ENCODE measurements around the gene FGFR4.

Gene FGFR4

DNA sequence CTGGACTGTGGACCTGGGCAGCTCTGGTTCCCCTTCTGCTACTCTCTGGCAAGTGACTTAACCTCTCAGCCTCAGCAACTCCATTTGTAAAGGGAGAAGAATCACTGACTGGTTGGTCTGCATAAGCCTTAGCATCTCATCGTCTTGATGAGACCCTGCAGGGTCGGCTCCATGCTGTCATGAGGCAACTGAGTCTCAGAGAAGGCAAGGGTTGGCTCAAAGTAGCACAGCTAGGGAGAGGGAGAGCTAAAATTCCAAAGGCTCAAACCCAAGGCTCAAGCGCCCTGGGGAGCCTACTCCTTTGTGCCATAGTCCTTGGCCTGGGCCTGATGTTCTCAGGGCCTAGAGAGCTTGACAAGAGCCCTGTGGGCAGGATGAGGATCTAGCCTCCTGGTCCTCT is 4.5 kb downstream of the FGFR4 start:
- Histone ChIP-seq H3K4me3 (ENCODE audit: low read length) (no peak overlapping the region), H3K27ac (ENCODE audit: low read depth, low read length) (no peak overlapping the region), H3K79me2 (ENCODE audit: control insufficient read depth, low read length) (no peaks in the 10 kb centered on the region), H3K9me2 (replicated peaks; ENCODE audit: control insufficient read depth, low read length) (no peaks in the 10 kb centered on the region), H3F3A (ENCODE audit: control insufficient read depth, insufficient read depth) (peaks cover 2% of the 10 kb centered on the region), H4K20me1 (ENCODE audit: control insufficient read depth, insufficient read depth, low read depth, low read length) (no peaks in the 10 kb centered on the region), H3K4me2 (ENCODE audit: low read length) (no peak overlapping the region), H3K27me3 (ENCODE audit: control insufficient read depth, low read length) (no peaks in the 10 kb centered on the region), H3K4me1 (ENCODE audit: control insufficient read depth, low read length) (peaks cover 12% of the 10 kb centered on the region), H3K9me3 (ENCODE audit: control insufficient read depth, insufficient read depth, low read length) (no peaks in the 10 kb centered on the region), H3K36me3 (ENCODE audit: control insufficient read depth, low read length) (no peaks in the 10 kb centered on the region)
- TF ChIP-seq, protein P1, sequence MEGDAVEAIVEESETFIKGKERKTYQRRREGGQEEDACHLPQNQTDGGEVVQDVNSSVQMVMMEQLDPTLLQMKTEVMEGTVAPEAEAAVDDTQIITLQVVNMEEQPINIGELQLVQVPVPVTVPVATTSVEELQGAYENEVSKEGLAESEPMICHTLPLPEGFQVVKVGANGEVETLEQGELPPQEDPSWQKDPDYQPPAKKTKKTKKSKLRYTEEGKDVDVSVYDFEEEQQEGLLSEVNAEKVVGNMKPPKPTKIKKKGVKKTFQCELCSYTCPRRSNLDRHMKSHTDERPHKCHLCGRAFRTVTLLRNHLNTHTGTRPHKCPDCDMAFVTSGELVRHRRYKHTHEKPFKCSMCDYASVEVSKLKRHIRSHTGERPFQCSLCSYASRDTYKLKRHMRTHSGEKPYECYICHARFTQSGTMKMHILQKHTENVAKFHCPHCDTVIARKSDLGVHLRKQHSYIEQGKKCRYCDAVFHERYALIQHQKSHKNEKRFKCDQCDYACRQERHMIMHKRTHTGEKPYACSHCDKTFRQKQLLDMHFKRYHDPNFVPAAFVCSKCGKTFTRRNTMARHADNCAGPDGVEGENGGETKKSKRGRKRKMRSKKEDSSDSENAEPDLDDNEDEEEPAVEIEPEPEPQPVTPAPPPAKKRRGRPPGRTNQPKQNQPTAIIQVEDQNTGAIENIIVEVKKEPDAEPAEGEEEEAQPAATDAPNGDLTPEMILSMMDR (IDR thresholded peaks at IDR 0.05; ENCODE audit: low read depth, low read length, poor library complexity, severe bottlenecking): no peak
- no peak for TF ChIP-seq EZH2phosphoT487 (IDR thresholded peaks at IDR 0.05; ENCODE audit: borderline replicate concordance, low read length)

DNA sequence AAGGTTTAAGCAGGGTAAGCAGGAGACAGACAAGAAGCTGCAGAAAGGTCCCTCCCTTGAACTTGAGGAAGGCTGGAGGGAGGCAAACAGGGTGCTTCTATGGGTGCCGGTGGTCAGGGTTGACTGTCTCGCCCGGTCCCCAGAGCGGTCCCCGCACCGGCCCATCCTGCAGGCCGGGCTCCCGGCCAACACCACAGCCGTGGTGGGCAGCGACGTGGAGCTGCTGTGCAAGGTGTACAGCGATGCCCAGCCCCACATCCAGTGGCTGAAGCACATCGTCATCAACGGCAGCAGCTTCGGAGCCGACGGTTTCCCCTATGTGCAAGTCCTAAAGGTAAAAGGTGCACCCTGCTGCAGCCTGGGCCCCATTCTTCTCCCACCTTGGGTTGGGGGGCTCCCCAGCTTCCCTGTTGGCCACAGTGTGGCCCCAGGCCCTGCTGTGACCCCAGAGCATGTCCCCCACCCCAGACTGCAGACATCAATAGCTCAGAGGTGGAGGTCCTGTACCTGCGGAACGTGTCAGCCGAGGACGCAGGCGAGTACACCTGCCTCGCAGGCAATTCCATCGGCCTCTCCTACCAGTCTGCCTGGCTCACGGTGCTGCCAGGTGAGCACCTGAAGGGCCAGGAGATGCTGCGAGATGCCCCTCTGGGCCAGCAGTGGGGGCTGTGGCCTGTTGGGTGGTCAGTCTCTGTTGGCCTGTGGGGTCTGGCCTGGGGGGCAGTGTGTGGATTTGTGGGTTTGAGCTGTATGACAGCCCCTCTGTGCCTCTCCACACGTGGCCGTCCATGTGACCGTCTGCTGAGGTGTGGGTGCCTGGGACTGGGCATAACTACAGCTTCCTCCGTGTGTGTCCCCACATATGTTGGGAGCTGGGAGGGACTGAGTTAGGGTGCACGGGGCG is 5.7 kb downstream of the FGFR4 start:
- Histone ChIP-seq H3K4me2 (ENCODE audit: low read length) (no peak overlapping the region), H3K4me1 (ENCODE audit: control insufficient read depth, low read length) (peaks cover 2% of the 10 kb centered on the region), H3F3A (ENCODE audit: control insufficient read depth, insufficient read depth) (no peaks in the 10 kb centered on the region), H3K36me3 (ENCODE audit: control insufficient read depth, low read length) (no peaks in the 10 kb centered on the region), H4K20me1 (ENCODE audit: control insufficient read depth, insufficient read depth, low read depth, low read length) (no peaks in the 10 kb centered on the region), H3K27me3 (ENCODE audit: control insufficient read depth, low read length) (no peaks in the 10 kb centered on the region), H3K27ac (ENCODE audit: low read depth, low read length) (no peak overlapping the region), H3K79me2 (ENCODE audit: control insufficient read depth, low read length) (no peaks in the 10 kb centered on the region), H3K4me3 (ENCODE audit: low read length) (no peak overlapping the region), H3K9me3 (ENCODE audit: control insufficient read depth, insufficient read depth, low read length) (no peaks in the 10 kb centered on the region), H3K9me2 (replicated peaks; ENCODE audit: control insufficient read depth, low read length) (no peaks in the 10 kb centered on the region)
- TF ChIP-seq, protein P1 (IDR thresholded peaks at IDR 0.05; ENCODE audit: low read depth, low read length, poor library complexity, severe bottlenecking): no peak
- TF ChIP-seq EZH2phosphoT487 (IDR thresholded peaks at IDR 0.05; ENCODE audit: borderline replicate concordance, low read length): no peak

DNA sequence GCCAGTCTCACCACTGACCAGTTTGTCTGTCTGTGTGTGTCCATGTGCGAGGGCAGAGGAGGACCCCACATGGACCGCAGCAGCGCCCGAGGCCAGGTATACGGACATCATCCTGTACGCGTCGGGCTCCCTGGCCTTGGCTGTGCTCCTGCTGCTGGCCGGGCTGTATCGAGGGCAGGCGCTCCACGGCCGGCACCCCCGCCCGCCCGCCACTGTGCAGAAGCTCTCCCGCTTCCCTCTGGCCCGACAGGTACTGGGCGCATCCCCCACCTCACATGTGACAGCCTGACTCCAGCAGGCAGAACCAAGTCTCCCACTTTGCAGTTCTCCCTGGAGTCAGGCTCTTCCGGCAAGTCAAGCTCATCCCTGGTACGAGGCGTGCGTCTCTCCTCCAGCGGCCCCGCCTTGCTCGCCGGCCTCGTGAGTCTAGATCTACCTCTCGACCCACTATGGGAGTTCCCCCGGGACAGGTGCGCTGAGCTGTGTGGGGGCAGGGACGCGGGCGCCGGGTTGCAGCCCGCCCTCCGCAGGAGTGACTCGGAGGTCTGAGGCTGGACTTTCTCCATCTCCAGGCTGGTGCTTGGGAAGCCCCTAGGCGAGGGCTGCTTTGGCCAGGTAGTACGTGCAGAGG is 6.5 kb downstream of the FGFR4 start:
- H3K36me3 ChIP-seq (ENCODE audit: control insufficient read depth, low read length): no peaks in the 10 kb centered on the region
- TF ChIP-seq, protein P1 (IDR thresholded peaks at IDR 0.05; ENCODE audit: low read depth, low read length, poor library complexity, severe bottlenecking): no peak
- TF ChIP-seq EZH2phosphoT487 (IDR thresholded peaks at IDR 0.05; ENCODE audit: borderline replicate concordance, low read length): no peak

More for the DNA sequence above, 6.5 kb downstream of the FGFR4 start:
- no peaks in the 10 kb centered on the region for H3K79me2 ChIP-seq (ENCODE audit: control insufficient read depth, low read length)
- no peaks in the 10 kb centered on the region for H3F3A ChIP-seq (ENCODE audit: control insufficient read depth, insufficient read depth)
- no peaks in the 10 kb centered on the region for H3K4me1 ChIP-seq (ENCODE audit: control insufficient read depth, low read length)
- H4K20me1 ChIP-seq (ENCODE audit: control insufficient read depth, insufficient read depth, low read depth, low read length): no peaks in the 10 kb centered on the region
- H3K4me2 ChIP-seq (ENCODE audit: low read length): no peak overlapping the region
- no peaks in the 10 kb centered on the region for H3K27me3 ChIP-seq (ENCODE audit: control insufficient read depth, low read length)
- no peak overlapping the region for H3K4me3 ChIP-seq (ENCODE audit: low read length)
- H3K9me2 ChIP-seq (replicated peaks; ENCODE audit: control insufficient read depth, low read length): no peaks in the 10 kb centered on the region
- no peaks in the 10 kb centered on the region for H3K9me3 ChIP-seq (ENCODE audit: control insufficient read depth, insufficient read depth, low read length)
- H3K27ac ChIP-seq (ENCODE audit: low read depth, low read length): no peak overlapping the region

All from DOHH2 (cell line).